Measurements from ENCODE around the gene EVA1A. TPM values are rescaled to one million over a fixed set of nuclear protein-coding genes. Genes with fewer than 3 reads are reported as not detected.

The EVA1A gene
- total and polyA plus RNA-seq, 12 donors, result 0.17 to 3.4 (median 0.99) TPM

DNA sequence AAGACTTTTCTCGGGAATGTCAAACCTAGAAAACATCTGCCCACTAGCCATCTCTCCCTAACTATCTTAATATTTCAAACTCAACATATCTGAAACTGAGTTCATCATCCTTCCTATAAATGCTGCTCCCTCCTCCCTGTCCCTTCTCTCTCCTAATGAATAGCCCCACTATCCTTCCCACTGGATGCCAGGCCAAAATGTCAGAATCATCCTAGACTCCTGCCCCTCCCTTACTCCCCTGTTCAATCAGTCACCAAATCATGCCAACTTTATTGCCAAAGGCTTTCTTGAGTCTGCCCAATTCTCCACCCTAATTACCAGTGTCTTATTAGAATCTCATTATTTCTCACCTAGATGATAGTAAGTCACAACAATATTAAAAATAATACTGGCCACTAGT is 8.5 kb downstream of the EVA1A start:
- Histone ChIP-seq H3K4me3 (no peak overlapping the region), H3K4me1 (no peaks in the 10 kb centered on the region), H3K36me3 (no peaks in the 10 kb centered on the region), H3K27me3 (peaks cover 0 to 15% (median 0%) of the 10 kb centered on the region in 7 donors), H3K27ac (no peak overlapping the region), H3K9me3 (no peaks in the 10 kb centered on the region)
- WGBS, 2 donors, result 88 to 91% methylated on average over 1 of the region's 1 CpG
- intact Hi-C loops (cut with DNase I), result no loop called here
- ATAC-seq (no peak), DNase-seq (no peak)
- TF ChIP-seq, protein P1, sequence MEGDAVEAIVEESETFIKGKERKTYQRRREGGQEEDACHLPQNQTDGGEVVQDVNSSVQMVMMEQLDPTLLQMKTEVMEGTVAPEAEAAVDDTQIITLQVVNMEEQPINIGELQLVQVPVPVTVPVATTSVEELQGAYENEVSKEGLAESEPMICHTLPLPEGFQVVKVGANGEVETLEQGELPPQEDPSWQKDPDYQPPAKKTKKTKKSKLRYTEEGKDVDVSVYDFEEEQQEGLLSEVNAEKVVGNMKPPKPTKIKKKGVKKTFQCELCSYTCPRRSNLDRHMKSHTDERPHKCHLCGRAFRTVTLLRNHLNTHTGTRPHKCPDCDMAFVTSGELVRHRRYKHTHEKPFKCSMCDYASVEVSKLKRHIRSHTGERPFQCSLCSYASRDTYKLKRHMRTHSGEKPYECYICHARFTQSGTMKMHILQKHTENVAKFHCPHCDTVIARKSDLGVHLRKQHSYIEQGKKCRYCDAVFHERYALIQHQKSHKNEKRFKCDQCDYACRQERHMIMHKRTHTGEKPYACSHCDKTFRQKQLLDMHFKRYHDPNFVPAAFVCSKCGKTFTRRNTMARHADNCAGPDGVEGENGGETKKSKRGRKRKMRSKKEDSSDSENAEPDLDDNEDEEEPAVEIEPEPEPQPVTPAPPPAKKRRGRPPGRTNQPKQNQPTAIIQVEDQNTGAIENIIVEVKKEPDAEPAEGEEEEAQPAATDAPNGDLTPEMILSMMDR (IDR thresholded peaks at IDR 0.05), result no peak

DNA sequence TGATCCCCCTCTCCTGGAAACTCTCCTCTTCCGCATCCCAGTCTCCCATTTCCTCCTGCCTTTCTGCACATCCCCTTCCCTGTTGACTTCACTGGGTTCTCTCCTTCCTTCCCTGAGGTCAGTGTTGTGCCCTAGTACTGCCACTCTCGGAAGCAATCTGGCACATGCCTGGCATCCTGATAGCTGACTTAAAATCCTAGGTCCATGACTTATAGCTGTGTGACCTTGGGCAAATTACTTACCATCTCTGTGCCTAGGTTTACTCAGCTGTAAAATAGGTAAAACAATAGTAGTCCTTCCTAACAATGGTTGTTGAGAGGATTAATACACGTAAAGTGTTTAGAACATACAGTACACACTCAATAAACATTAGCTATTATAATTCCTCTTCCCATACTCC is 9.3 kb downstream of the EVA1A start:
- DNase-seq, result no peak
- no peak for ATAC-seq
- no peak overlapping the region for H3K27ac ChIP-seq
- TF ChIP-seq, protein P1 (IDR thresholded peaks at IDR 0.05), result no peak
- 89 to 93% methylated on average over 3 of the region's 3 CpGs for WGBS, 2 donors
- H3K4me1 ChIP-seq, result no peaks in the 10 kb centered on the region
- no peaks in the 10 kb centered on the region for H3K36me3 ChIP-seq
- no peaks in the 10 kb centered on the region for H3K9me3 ChIP-seq
- no peak overlapping the region for H3K4me3 ChIP-seq
- H3K27me3 ChIP-seq, result peaks cover 0 to 11% (median 0%) of the 10 kb centered on the region in 7 donors
- intact Hi-C loops (cut with DNase I), result no loop called here

DNA sequence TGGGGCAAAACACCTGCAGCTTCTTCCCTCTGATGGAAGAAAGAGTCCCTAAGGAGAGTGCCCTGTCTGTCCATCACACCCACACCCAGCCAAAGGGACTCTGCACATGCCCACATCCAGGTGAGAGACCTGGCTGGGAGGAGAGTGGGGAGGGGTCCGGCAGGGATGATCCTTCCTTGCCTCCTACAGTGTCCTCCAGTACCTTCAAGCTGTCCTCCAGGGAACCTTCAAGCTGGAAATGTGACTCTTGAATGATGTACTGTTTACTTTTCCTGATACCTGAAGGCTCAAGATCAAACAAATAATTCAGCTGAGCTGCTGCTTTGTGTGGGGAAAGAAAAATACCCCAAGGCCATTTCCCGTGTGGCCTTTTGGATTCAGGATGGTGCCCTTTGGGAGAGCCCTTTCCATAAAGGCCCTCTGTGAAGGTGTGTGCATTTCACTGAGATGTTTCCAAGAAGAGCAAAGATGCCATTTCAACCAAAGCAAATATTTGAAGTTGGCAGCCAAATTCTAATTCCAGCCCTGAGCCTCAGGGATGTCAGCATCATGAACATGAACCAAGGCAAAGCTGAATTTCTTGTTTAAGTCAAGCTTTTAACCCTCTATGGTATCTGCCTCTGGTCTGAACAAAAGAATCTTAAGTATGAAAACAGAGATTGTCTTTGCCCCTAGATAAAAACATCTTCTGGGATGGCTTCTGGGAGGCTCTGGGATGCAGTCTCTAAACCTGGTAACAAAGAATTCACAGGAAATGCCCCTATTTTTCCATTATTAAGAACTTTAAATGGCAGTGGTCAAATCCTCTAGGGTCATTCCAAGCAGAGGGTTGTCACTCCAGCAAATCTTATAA is 11.1 kb downstream of the EVA1A start:
- intact Hi-C loops (cut with DNase I), result no loop called here
- TF ChIP-seq, protein P1 (IDR thresholded peaks at IDR 0.05), result no peak
- Histone ChIP-seq H3K27ac (no peak overlapping the region), H3K9me3 (no peaks in the 10 kb centered on the region), H3K4me1 (no peaks in the 10 kb centered on the region), H3K4me3 (no peak overlapping the region), H3K36me3 (no peaks in the 10 kb centered on the region), H3K27me3 (peaks cover 0 to 4% (median 0%) of the 10 kb centered on the region in 7 donors)
- 72 to 87% methylated on average over 2 of the region's 2 CpGs for WGBS, 2 donors
- ATAC-seq (no peak), DNase-seq (no peak)

DNA sequence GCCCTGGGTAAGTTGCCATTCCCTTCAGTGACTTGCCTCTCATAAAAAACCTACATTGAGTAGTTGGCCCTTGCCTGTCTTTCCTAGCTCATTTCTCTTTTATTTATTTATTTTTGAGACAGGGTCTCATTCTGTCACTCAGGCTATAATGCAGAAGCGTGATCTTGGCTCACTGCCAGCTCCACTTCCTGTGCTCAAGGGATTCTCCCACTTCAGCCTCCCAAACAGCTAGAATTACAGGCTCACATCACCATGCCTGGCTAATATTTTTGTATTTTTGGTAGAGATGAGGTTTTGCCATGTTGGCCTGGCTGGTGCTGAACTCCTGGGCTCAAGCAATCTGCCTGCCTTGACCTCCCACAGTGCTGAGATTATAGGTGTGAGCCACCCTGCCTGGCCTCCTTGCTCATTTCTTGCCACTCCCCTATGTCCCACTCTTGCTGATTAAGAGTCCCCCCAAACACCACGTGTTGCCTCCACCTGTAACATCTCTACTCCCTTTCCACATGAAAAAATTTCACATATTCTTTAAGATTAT is 12.6 kb downstream of the EVA1A start:
- intact Hi-C loops (cut with DNase I), result no loop called here
- Histone ChIP-seq H3K9me3 (no peaks in the 10 kb centered on the region), H3K4me1 (no peaks in the 10 kb centered on the region), H3K27me3 (peaks cover 0 to 4% (median 0%) of the 10 kb centered on the region in 7 donors), H3K27ac (no peak overlapping the region), H3K36me3 (no peaks in the 10 kb centered on the region), H3K4me3 (no peak overlapping the region)
- WGBS, 2 donors, result 32 to 34% methylated on average over 2 of the region's 2 CpGs
- DNase-seq (no peak), ATAC-seq (no peak)
- TF ChIP-seq, protein P1 (IDR thresholded peaks at IDR 0.05), result no peak

All from heart right ventricle (tissue), 16 donors.